Measurements from ENCODE around the gene SULT1A3. TPM values are rescaled to one million over a fixed set of nuclear protein-coding genes. Genes with fewer than 3 reads are reported as not detected.

The SULT1A3 gene
- total RNA-seq, 1 donor: 6.2 TPM

- H3K4me1 ChIP-seq (ENCODE audit: insufficient read depth, low read length): no peaks in the 10 kb centered on the region
- H2AFZ ChIP-seq (ENCODE audit: low read length): no peak overlapping the region
- H3K79me2 ChIP-seq (ENCODE audit: insufficient read depth, low read length): no peaks in the 10 kb centered on the region
- no peaks in the 10 kb centered on the region for H3K27me3 ChIP-seq (ENCODE audit: insufficient read depth, low read length)
- no peak overlapping the region for H3K27ac ChIP-seq (ENCODE audit: low read depth, low read length)
- H3K36me3 ChIP-seq (ENCODE audit: insufficient read depth, low read length): no peaks in the 10 kb centered on the region
- no peaks in the 10 kb centered on the region for H3K9me3 ChIP-seq (ENCODE audit: low read depth, low read length)
- TF ChIP-seq CTCF (IDR thresholded peaks at IDR 0.05; ENCODE audit: extremely low read depth, low read depth, low read length): no peak
- H3K4me2 ChIP-seq (ENCODE audit: insufficient read depth, low read length): no peak overlapping the region
- H4K20me1 ChIP-seq (ENCODE audit: insufficient read depth, low read length): peaks cover 3% of the 10 kb centered on the region
- peak; percentile 60 for DNase-seq (ENCODE audit: insufficient read length, low spot score, missing footprints)
- no peak overlapping the region for H3K4me3 ChIP-seq (ENCODE audit: insufficient read depth, low read length)
Observed at GRCh38 chr16:30180741-30181140, 18.3 kb upstream of the SULT1A3 start.

- Histone ChIP-seq H3K27ac (ENCODE audit: low read depth, low read length) (no peak within 1 kb of the TSS), H2AFZ (ENCODE audit: low read length) (peak within 1 kb of the TSS; percentile 96), H3K4me3 (ENCODE audit: insufficient read depth, low read length) (peak within 1 kb of the TSS; percentile 70), H3K4me1 (ENCODE audit: insufficient read depth, low read length) (no peaks in the 10 kb centered on the region), H3K79me2 (ENCODE audit: insufficient read depth, low read length) (no peaks in the 10 kb centered on the region), H3K4me2 (ENCODE audit: insufficient read depth, low read length) (peak within 1 kb of the TSS; percentile 89), H3K9me3 (ENCODE audit: low read depth, low read length) (no peaks in the 10 kb centered on the region), H4K20me1 (ENCODE audit: insufficient read depth, low read length) (peaks cover 3% of the 10 kb centered on the region), H3K27me3 (ENCODE audit: insufficient read depth, low read length) (no peaks in the 10 kb centered on the region), H3K36me3 (ENCODE audit: insufficient read depth, low read length) (no peaks in the 10 kb centered on the region)
- DNase-seq (ENCODE audit: insufficient read length, low spot score, missing footprints): peak; percentile 99
- no peak for TF ChIP-seq CTCF (IDR thresholded peaks at IDR 0.05; ENCODE audit: extremely low read depth, low read depth, low read length)
Observed at GRCh38 chr16:30183233-30184095, 15.6 kb upstream of the SULT1A3 start, which contains the start of gene CORO1A. CORO1A (plus strand) TSS chr16:30183602; CDS start chr16:30185210, 1,608 bp downstream.

GRCh38 chr16:30184096-30184890 is 14.8 kb upstream of the SULT1A3 start:
- peaks cover 3% of the 10 kb centered on the region for H4K20me1 ChIP-seq (ENCODE audit: insufficient read depth, low read length)
- no peaks in the 10 kb centered on the region for H3K4me1 ChIP-seq (ENCODE audit: insufficient read depth, low read length)
- DNase-seq (ENCODE audit: insufficient read length, low spot score, missing footprints): peak; percentile 87
- peak overlapping the region; percentile 89 for H3K4me2 ChIP-seq (ENCODE audit: insufficient read depth, low read length)
- H3K27ac ChIP-seq (ENCODE audit: low read depth, low read length): no peak overlapping the region
- TF ChIP-seq CTCF (IDR thresholded peaks at IDR 0.05; ENCODE audit: extremely low read depth, low read depth, low read length): no peak
- no peaks in the 10 kb centered on the region for H3K9me3 ChIP-seq (ENCODE audit: low read depth, low read length)
- H3K4me3 ChIP-seq (ENCODE audit: insufficient read depth, low read length): peak overlapping the region; percentile 70
- H2AFZ ChIP-seq (ENCODE audit: low read length): no peak overlapping the region
- H3K36me3 ChIP-seq (ENCODE audit: insufficient read depth, low read length): no peaks in the 10 kb centered on the region
- no peaks in the 10 kb centered on the region for H3K79me2 ChIP-seq (ENCODE audit: insufficient read depth, low read length)
- no peaks in the 10 kb centered on the region for H3K27me3 ChIP-seq (ENCODE audit: insufficient read depth, low read length)

Measured in osteoblast (primary cell).